HEK293 (cell line): ENCODE measurements around the gene ADAMTS12.

Source experiments
- CTCF ChIA-PET: fragments of 350-600 bp; formaldehyde crosslinking; extraction: SDS; loops from one replicate; lab custom pipeline; 2021; ENCODE audit warnings: antibody characterized with exemption; lab: Yijun Ruan, JAX
- POLR2A ChIA-PET: fragments of 300-600 bp; formaldehyde crosslinking; extraction: SDS; loops from one replicate; lab custom pipeline; 2020; ENCODE audit warnings: antibody characterized with exemption, inconsistent platforms; lab: Yijun Ruan, JAX
- H3K27ac ChIP-seq: fragments of 200-500 bp; sonication (Bioruptor generic); 2 replicates; pipeline ENCODE4 v1.5.1; 2014; ENCODE audit warnings: low read depth, low read length, control low read depth, inconsistent platforms; ENCODE audit errors: extremely low read depth
- H3K36me3 ChIP-seq, 2 experiments: fragments of 200-500 bp in 1 of 2; sonication (Bioruptor generic) in 1 of 2; 1 replicate in 1 of 2; 2 replicates in 1 of 2; pipeline ENCODE4 v1.5.1; 2014 to 2017; ENCODE audit warnings: inconsistent platforms in 2 of 2, low read length in 2 of 2; ENCODE audit not compliant: control insufficient read depth in 2 of 2, insufficient read depth in 1 of 2
- H3K4me1 ChIP-seq: fragments of 200-500 bp; sonication (Bioruptor generic); 2 replicates; pipeline ENCODE4 v1.5.1; 2014; ENCODE audit warnings: mild to moderate bottlenecking, low read length, inconsistent platforms; ENCODE audit not compliant: control insufficient read depth, insufficient read depth
- H3K4me3 ChIP-seq: 2 replicates; pipeline ENCODE4 v1.5.1; 2011; ENCODE audit warnings: low read depth, mild to moderate bottlenecking, control low read depth, low read length, moderate library complexity
- H3K9me3 ChIP-seq: fragments of 200-500 bp; sonication (Bioruptor generic); 2 replicates; pipeline ENCODE4 v1.5.1; 2014; ENCODE audit warnings: low read depth, low read length, inconsistent platforms; ENCODE audit not compliant: control insufficient read depth, insufficient read depth
- FEZF1 ChIP-seq: fragments of 450-650 bp; formaldehyde crosslinking; IDR thresholded peaks from 2 replicates; pipeline ENCODE4 v1.5.1; 2016; ENCODE audit warnings: missing biosample characterization, missing genetic modification characterization
- HOXC10 ChIP-seq: sonication (generic); formaldehyde crosslinking; IDR thresholded peaks from 2 replicates; pipeline ENCODE4 v1.8.1; 2023; ENCODE audit warnings: mild to moderate bottlenecking, missing genetic modification reagents
- KLF9 ChIP-seq: fragments of 450-650 bp; formaldehyde crosslinking; IDR thresholded peaks from 2 replicates; pipeline ENCODE4 v1.5.1; 2016; ENCODE audit warnings: missing biosample characterization, missing genetic modification characterization, low read depth
- SP2 ChIP-seq: fragments of 450-650 bp; formaldehyde crosslinking; IDR thresholded peaks from 2 replicates; pipeline ENCODE4 v1.5.1; 2016; ENCODE audit warnings: missing biosample characterization, missing genetic modification characterization
- SP7 ChIP-seq: fragments of 450-650 bp; formaldehyde crosslinking; IDR thresholded peaks from 2 replicates; pipeline ENCODE4 v1.5.1; 2016; ENCODE audit warnings: missing biosample characterization, missing genetic modification characterization
- ZEB2 ChIP-seq: fragments of 450-650 bp; formaldehyde crosslinking; IDR thresholded peaks from 2 replicates; pipeline ENCODE4 v1.5.1; 2016; ENCODE audit warnings: missing biosample characterization, missing genetic modification characterization
- ZNF155 ChIP-seq: fragments of 450-650 bp; formaldehyde crosslinking; IDR thresholded peaks from 2 replicates; pipeline ENCODE4 v1.5.1; 2016; ENCODE audit warnings: missing biosample characterization, missing genetic modification characterization
- ZNF174 ChIP-seq: fragments of 450-650 bp; formaldehyde crosslinking; IDR thresholded peaks from 2 replicates; pipeline ENCODE4 v1.5.0; 2017; ENCODE audit warnings: missing biosample characterization, mild to moderate bottlenecking, missing genetic modification characterization
- ZNF292 ChIP-seq: fragments of 450-650 bp; formaldehyde crosslinking; IDR thresholded peaks from 2 replicates; pipeline ENCODE4 v1.5.1; 2016; ENCODE audit warnings: low read depth, missing biosample characterization, missing genetic modification characterization, borderline replicate concordance
- ZNF335 ChIP-seq: fragments of 450-650 bp; formaldehyde crosslinking; conservative IDR thresholded peaks from 2 replicates; pipeline ENCODE4 v1.5.1; 2016; ENCODE audit warnings: missing biosample characterization, missing genetic modification characterization
- ZNF549 ChIP-seq: fragments of 450-650 bp; IDR thresholded peaks from 2 replicates; pipeline ENCODE4 v1.5.1; 2018; ENCODE audit warnings: missing biosample characterization, missing genetic modification characterization, mild to moderate bottlenecking, inconsistent platforms, moderate library complexity
- ZNF768 ChIP-seq: fragments of 450-650 bp; formaldehyde crosslinking; IDR thresholded peaks from 2 replicates; pipeline ENCODE4 v1.5.1; 2018; ENCODE audit warnings: missing biosample characterization, mild to moderate bottlenecking, missing genetic modification characterization
- ZNF792 ChIP-seq: fragments of 450-650 bp; formaldehyde crosslinking; IDR thresholded peaks from 2 replicates; pipeline ENCODE4 v1.5.1; 2016; ENCODE audit warnings: missing biosample characterization, missing genetic modification characterization
- ZNF837 ChIP-seq: fragments of 450-650 bp; formaldehyde crosslinking; IDR thresholded peaks from 2 replicates; pipeline ENCODE4 v1.5.1; 2016; ENCODE audit warnings: missing biosample characterization, missing genetic modification characterization
- ZSCAN23 ChIP-seq: fragments of 450-650 bp; formaldehyde crosslinking; IDR thresholded peaks from 2 replicates; pipeline ENCODE4 v1.5.1; 2016; ENCODE audit warnings: missing biosample characterization, missing genetic modification characterization
- TF ChIP-seq, protein P1 (sequence below): fragments of 450-650 bp; formaldehyde crosslinking; IDR thresholded peaks from 2 replicates; pipeline ENCODE4 v1.5.1; 2016; ENCODE audit warnings: missing biosample characterization, missing genetic modification characterization
- TF ChIP-seq, protein P2 (sequence below): IDR thresholded peaks from 2 replicates; pipeline ENCODE4 v1.6.1; 2011; ENCODE audit warnings: mild to moderate bottlenecking, low read depth, low read length, borderline replicate concordance
- TF ChIP-seq, protein P3 (sequence below): fragments of 450-650 bp; formaldehyde crosslinking; IDR thresholded peaks from 2 replicates; pipeline ENCODE4 v1.5.1; 2016; ENCODE audit warnings: missing biosample characterization, missing genetic modification characterization
- TF ChIP-seq, protein P4 (sequence below): fragments of 450-650 bp; formaldehyde crosslinking; IDR thresholded peaks from 2 replicates; pipeline ENCODE4 v1.5.1; 2016; ENCODE audit warnings: missing biosample characterization, missing genetic modification characterization
- TF ChIP-seq, protein P5 (sequence below): fragments of 450-650 bp; formaldehyde crosslinking; IDR thresholded peaks from 2 replicates; pipeline ENCODE4 v1.5.1; 2016; ENCODE audit warnings: missing biosample characterization, missing genetic modification characterization

The ADAMTS12 gene

DNA sequence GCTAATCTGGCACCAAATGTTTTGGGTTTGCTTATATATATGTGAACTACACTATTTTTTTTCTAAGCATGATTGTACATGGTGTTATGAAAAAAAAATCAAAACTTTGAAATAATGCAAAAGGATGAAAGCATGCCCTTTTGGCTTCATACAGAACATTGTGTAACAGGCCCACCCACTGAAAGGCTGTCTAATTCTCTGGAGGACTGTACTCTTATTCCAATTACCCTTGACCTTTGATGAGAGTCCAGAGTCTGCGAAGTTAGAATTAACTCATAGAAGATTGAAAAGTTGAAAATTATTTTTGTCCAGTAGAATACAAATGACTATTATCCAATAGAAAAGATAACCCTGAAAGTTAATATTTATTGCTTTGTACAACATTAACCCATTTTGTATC lies 117.4 kb downstream of the ADAMTS12 start (continued):
- TF ChIP-seq, protein P1, sequence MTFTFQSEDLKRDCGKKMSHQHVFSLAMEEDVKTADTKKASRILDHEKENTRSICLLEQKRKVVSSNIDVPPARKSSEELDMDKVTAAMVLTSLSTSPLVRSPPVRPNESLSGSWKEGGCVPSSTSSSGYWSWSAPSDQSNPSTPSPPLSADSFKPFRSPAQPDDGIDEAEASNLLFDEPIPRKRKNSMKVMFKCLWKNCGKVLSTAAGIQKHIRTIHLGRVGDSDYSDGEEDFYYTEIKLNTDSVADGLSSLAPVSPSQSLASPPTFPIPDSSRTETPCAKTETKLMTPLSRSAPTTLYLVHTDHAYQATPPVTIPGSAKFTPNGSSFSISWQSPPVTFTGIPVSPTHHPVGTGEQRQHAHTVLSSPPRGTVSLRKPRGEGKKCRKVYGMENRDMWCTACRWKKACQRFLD = no peak
- TF ChIP-seq SP2 (tag by site-specific recombination) (no peak), HOXC10 (CRISPR knock-in tag) (no peak), FEZF1 (no peak), ZNF549 (tag by site-specific recombination) (no peak)

DNA sequence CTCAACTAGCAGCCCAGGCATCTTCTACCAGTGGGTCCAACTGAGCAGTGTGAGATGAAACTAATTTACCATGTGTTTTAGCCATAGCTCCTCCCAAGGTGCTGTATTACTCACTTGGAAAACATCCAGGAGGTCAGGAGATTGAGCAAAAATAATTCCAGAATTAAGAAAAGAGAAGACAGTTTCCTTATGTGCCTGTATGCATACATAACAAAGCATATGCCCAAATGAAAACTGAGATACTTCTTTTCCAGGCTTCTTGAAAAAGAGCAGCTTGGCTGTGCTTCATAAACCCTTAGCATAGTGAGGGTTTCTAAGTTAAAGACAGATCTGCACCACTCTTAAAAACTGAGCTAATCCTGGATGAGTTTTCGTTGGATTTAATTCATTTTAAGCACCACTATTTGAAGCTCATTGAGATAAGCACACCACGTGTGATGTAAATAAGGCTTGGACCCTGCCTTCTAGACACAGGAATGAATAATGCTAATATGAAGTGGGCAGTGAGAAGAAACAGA lies 119.4 kb downstream of the ADAMTS12 start:
- POLR2A ChIA-PET = no interaction called here
- no peaks in the 10 kb centered on the region; the same call in 1 of the 2 replicates for H3K9me3 ChIP-seq

DNA sequence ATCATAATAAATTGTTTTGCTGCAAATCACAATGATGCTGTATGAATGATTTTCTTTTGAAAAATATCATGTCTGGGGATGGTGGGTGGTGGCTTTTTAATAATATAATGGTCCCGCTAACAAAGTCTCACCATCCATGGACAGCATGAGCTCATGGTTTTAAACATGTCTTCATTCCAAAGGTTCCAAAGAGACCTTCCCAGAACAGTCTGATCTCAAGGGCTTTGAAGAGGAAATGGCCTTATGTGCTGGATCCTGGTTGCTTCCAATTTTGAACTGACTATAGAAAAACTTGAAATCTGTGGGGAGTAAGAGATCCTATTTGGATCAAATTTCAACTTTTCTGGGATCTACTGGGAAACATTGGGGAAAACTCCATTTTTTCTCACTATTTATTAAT lies 121.8 kb downstream of the ADAMTS12 start:
- Histone ChIP-seq H3K27ac (no peak overlapping the region), H3K9me3 (no peaks in the 10 kb centered on the region), H3K36me3 (no peaks in the 10 kb centered on the region), H3K4me1 (no peaks in the 10 kb centered on the region), H3K4me3 (no peak overlapping the region)
- CTCF ChIA-PET = no interaction called here
- POLR2A ChIA-PET = no interaction called here
- TF ChIP-seq ZNF792 (tag by site-specific recombination) = no peak
- TF ChIP-seq, protein P2, sequence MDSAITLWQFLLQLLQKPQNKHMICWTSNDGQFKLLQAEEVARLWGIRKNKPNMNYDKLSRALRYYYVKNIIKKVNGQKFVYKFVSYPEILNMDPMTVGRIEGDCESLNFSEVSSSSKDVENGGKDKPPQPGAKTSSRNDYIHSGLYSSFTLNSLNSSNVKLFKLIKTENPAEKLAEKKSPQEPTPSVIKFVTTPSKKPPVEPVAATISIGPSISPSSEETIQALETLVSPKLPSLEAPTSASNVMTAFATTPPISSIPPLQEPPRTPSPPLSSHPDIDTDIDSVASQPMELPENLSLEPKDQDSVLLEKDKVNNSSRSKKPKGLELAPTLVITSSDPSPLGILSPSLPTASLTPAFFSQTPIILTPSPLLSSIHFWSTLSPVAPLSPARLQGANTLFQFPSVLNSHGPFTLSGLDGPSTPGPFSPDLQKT = no peak
- TF ChIP-seq ZNF837 (tag by site-specific recombination) = no peak
- TF ChIP-seq, protein P3, sequence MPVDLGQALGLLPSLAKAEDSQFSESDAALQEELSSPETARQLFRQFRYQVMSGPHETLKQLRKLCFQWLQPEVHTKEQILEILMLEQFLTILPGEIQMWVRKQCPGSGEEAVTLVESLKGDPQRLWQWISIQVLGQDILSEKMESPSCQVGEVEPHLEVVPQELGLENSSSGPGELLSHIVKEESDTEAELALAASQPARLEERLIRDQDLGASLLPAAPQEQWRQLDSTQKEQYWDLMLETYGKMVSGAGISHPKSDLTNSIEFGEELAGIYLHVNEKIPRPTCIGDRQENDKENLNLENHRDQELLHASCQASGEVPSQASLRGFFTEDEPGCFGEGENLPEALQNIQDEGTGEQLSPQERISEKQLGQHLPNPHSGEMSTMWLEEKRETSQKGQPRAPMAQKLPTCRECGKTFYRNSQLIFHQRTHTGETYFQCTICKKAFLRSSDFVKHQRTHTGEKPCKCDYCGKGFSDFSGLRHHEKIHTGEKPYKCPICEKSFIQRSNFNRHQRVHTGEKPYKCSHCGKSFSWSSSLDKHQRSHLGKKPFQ = no peak
- TF ChIP-seq, protein P4, sequence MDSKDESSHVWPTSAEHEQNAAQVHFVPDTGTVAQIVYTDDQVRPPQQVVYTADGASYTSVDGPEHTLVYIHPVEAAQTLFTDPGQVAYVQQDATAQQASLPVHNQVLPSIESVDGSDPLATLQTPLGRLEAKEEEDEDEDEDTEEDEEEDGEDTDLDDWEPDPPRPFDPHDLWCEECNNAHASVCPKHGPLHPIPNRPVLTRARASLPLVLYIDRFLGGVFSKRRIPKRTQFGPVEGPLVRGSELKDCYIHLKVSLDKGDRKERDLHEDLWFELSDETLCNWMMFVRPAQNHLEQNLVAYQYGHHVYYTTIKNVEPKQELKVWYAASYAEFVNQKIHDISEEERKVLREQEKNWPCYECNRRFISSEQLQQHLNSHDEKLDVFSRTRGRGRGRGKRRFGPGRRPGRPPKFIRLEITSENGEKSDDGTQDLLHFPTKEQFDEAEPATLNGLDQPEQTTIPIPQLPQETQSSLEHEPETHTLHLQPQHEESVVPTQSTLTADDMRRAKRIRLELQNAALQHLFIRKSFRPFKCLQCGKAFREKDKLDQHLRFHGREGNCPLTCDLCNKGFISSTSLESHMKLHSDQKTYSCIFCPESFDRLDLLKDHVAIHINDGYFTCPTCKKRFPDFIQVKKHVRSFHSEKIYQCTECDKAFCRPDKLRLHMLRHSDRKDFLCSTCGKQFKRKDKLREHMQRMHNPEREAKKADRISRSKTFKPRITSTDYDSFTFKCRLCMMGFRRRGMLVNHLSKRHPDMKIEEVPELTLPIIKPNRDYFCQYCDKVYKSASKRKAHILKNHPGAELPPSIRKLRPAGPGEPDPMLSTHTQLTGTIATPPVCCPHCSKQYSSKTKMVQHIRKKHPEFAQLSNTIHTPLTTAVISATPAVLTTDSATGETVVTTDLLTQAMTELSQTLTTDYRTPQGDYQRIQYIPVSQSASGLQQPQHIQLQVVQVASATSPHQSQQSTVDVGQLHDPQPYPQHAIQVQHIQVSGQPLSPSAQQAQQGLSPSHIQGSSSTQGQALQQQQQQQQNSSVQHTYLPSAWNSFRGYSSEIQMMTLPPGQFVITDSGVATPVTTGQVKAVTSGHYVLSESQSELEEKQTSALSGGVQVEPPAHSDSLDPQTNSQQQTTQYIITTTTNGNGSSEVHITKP (tag by site-specific recombination) = no peak
- TF ChIP-seq ZSCAN23 (tag by site-specific recombination) = no peak
- no peak for TF ChIP-seq ZNF335 (tag by site-specific recombination)
- TF ChIP-seq ZNF292 (tag by site-specific recombination) = no peak
- TF ChIP-seq, protein P5, sequence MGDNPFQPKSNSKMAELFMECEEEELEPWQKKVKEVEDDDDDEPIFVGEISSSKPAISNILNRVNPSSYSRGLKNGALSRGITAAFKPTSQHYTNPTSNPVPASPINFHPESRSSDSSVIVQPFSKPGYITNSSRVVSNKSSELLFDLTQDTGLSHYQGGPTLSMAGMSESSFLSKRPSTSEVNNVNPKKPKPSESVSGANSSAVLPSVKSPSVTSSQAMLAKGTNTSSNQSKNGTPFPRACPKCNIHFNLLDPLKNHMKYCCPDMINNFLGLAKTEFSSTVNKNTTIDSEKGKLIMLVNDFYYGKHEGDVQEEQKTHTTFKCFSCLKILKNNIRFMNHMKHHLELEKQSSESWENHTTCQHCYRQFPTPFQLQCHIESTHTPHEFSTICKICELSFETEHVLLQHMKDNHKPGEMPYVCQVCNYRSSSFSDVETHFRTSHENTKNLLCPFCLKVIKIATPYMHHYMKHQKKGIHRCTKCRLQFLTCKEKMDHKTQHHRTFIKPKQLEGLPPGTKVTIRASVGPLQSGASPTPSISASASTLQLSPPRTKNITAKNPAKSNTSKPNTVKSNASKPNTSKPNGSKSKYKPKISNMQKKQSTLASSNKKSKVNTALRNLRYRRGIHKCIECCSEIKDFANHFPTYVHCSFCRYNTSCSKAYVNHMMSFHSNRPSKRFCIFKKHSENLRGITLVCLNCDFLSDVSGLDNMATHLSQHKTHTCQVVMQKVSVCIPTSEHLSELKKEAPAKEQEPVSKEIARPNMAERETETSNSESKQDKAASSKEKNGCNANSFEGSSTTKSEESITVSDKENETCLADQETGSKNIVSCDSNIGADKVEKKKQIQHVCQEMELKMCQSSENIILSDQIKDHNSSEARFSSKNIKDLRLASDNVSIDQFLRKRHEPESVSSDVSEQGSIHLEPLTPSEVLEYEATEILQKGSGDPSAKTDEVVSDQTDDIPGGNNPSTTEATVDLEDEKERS (tag by site-specific recombination) = no peak
- no peak for TF ChIP-seq KLF9 (tag by site-specific recombination)
- TF ChIP-seq ZNF155 (tag by site-specific recombination) = no peak

More for the DNA sequence above, 119.4 kb downstream of the ADAMTS12 start:
- CTCF ChIA-PET = interaction anchor here (0.6 to 1.4 kb wide), 2 partner anchors 10 to 22 kb away, joined by 3 to 6 read pairs; no protein-coding TSS in a partner anchor
- no peak overlapping the region for H3K27ac ChIP-seq
- TF ChIP-seq ZNF174 (tag by site-specific recombination) (no peak), SP7 (tag by site-specific recombination) (no peak), ZNF768 (no peak), ZEB2 (no peak)
- no peaks in the 10 kb centered on the region for H3K4me1 ChIP-seq
- no peak overlapping the region for H3K4me3 ChIP-seq
- H3K36me3 ChIP-seq = no peaks in the 10 kb centered on the region
